ENCODE data around the gene TXNRD1.
"Not testable (repeated sequence)": the region's sequence is repeated elsewhere in the genome, so short reads cannot be mapped to it uniquely, and the experiment has no call there.

The TXNRD1 gene

DNA sequence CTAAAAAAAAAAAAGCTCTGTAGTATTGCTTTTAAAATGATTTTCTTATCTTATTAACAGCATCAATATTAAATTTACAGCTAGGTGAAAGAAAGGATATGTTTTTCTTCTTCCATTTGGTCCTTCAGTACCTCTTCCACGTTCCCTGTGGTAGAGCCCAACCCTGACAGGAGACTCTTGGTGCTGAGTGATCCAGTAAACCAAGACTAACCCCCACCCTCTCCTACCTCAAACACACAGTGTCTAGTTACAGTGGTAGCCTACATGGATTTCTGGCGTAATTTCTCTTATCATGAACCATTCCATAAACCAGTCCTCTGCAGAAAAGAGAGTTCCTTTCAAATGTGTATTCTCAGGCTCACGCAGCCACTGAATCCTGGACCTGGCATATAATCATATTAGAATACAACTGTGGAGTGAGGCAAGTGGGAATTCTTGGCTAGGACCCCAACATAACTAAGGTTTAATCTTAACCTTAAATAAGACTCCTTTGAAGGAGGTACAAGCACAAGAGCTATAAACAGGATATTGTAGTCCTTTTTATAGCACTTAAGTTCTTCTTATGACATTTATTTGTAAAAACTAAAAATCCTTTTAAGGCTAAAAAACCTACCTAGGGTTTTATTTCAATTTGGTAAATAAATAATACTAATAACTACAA is 27.1 kb downstream of the TXNRD1 start:
- DNase-seq = no peak

DNA sequence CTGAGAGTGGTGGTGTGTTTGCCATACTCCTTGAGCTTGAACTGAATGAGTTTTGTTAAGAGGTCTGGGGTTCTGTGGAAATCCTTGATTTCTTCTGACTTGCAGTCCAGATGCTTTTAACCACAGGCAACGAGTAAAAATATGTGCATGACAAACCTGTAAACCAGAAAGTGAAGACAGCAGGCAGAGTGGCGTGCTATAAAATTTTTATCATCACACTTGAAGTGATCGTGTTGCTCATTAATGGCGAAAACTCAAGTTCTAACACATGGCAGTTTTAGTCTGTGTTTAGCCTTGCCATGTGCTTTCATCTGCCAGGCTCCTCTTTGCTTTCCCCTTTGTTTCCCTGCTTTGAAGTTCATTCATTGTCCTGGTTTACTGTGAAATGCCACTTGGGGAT is 28.0 kb downstream of the TXNRD1 start:
- DNase-seq = no peak

DNA sequence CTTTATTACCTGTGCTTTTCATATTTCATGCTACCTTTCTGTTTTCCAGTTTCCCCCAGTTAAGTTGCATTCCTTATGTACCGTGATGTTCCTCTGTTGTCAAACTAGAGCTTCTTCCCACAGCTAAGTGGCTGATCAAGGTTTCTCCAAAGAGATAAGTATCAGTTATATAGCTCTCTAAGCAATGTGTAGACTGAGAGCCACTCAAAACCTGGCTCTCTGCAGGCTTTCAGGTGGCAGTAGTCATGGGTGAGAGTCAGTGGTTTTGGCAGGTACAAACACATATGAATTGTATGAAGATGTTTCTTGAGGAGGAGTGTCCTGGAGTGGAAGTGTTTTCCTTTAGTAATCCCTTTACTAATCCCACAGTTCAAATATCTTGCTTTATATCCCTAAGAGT is 28.4 kb downstream of the TXNRD1 start:
- no peak for DNase-seq

DNA sequence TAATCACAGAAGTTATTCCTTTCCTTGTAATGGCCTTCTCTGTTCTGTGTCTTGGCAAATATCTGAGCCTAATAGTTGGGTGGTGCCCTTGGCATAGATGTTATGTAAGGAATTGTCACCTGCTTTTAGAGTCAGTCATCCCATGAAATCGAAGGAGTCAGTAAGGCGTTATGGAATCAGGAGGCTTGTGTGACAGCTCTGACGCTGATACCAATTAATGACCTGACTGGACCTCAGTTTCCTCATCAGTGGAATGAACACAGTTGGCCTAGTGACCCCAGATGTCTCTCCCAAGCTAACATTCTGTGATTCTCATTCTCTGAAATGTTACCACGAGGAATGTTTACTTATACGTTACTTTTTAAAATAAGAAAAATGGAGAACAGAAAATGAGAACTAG is 32.1 kb downstream of the TXNRD1 start:
- DNase-seq = no peak

DNA sequence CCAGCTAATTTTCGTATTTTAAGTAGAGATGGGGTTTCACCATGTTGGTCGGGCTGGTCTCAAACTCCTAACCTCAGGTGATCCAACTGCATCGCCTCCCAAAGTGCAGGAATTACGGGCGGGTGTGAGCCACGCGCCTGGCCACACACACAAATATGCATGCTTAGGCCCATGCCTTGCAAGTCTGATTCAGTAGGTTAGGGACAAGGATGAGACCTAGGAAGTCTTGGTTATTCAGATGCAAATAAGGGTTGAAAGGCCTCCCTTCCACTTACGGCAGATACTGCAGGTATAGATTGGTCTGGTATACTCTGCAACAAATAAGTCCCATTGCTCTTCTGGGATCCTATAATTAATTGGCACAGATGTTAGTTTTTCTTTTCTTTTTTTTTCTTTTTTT is 32.9 kb downstream of the TXNRD1 start:
- DNase-seq = no peak

DNA sequence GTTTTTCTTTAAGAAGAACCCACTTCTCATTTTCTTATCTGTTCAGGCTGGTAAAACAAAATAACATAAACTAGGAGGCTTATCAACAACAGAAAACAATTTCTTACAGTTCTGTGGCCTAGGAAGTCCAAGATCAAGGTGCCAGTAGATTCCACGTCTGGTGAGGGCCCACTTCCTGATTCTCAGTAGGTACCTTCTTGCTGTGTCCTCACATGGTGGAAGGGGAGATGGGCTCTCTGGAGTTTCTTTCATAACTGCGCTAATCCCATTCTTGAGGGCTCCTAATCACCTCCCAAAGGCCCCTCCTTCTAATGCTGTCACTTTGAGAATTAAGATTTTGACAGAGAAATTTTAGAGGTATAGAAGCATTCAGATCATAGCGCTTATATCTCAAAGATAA is 33.4 kb downstream of the TXNRD1 start:
- DNase-seq = no peak

DNA sequence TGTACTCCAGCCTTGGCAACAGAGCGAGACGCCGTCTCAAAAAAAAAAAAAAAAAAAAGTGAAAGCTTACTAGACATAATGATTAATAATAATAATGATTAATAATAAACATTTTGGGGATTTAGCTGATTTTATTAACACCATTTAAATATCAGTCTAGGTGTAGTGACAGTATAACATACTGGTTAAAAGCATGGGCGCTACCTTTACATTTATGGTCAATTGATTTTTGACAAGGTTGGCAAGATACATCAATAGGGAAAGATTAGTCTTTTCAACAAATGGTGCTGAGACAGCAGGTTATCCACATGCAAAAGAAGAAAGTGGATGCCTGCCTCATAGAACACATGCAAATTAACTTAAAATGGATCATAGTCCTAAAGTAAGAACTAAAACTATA is 34.3 kb downstream of the TXNRD1 start:
- DNase-seq = no peak

DNA sequence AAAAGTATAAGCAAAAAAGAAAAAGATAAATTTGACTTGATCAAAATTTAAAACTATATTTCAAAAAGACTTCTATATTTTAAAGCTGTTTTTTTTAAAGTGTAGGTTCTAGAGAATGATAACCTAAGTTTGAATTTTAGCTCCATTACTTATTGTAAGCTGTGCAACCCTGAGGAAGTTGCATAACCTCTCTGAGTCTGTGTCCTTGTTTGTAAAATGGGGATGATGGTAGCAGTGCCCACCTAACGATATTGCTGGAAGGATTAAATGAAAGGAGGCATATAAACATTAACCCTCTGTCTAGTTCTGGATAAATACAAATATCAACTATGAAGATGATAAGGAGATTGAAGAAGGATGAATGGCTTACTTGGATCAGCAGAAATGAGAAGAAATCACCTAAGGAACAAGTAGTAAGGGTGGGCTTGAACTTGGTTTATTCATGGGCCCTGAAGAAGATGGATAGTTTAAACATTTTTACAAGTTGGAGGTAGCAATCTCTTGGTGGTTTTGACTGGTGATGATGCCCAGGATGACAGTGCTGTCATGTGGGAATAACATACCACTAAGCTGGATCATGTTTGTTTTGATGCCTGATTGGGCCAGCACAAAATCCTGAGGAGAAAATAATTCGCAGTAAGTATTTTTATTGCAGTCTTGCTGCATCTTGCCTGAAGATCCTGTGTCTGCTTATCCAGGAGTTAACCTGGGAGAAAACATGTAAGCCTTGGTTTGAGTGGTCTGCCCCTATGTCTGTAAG is 35.0 kb downstream of the TXNRD1 start:
- DNase-seq = no peak

DNA sequence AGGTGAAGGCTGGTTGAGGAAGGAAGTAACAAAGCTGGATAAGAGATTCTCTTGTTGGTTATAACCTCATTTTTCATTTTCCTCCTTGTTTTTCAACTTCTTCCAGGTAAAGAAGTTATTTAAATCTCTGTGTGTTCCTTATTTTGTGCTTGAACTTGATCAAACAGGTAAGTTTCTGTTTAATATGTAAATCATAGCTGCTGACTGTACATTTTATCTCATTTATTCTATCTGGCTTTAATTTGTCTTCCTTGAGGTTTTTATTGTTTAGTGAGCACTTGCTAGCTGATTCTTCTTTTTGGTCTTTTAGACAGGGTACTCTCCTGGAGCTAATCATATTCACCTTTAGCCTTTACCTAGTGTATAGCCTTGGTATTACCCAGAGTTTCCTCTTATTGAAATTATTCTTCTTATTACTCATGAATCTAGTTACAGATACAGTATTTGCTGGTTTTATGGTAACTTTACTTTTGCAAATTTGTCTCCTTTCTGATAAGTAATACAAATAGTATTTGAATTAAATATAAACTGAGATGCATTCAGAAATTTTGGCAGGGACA is 42.4 kb downstream of the TXNRD1 start:
- no peak for DNase-seq

DNA sequence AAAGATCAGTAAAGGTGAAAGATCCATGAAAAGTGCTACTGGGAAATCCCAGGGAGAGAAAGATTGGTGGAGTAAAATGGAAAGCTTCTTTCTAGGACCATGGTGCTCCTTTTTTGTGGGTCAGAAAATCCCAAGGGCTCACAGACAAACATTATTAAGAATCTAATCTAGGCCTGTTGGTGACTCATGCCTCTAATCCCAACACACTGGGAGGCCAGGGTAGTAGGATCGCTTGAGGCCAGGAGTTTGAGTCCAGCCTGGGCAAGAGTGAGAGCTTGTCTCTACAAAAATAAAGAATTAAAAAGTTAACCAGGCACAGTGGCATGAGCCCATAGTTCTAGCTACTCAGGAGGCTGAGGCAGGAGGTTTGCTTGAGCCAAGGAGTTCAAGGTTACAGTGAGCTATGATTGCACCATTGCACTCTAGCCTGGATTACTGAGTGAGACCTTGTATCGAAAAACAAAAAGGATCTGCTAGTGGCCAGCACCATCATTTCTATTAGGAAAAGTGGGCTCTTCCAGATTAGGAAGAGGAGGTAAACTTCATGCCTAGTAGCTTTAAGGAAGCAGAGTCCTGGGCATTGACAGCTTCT is 43.0 kb downstream of the TXNRD1 start:
- DNase-seq = no peak

DNA sequence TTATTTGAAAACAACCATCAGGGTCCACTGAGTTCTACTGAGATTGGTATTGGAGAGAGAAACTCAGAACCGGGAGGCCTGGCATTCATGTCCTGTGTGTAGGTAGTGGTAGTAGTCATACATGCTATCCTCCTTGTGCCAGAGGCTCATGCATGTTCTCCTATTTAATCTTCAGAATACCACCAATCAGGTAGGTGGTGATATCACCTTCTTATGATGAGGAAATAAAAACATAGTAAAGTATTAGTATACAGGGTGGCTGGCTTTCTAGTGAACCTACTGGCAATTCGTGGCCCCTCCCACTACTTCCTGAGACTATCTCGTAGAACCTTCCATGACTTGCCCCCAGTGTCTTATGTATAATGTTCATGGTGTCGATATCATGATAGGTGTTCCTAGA is 47.4 kb downstream of the TXNRD1 start:
- no peak for DNase-seq

DNA sequence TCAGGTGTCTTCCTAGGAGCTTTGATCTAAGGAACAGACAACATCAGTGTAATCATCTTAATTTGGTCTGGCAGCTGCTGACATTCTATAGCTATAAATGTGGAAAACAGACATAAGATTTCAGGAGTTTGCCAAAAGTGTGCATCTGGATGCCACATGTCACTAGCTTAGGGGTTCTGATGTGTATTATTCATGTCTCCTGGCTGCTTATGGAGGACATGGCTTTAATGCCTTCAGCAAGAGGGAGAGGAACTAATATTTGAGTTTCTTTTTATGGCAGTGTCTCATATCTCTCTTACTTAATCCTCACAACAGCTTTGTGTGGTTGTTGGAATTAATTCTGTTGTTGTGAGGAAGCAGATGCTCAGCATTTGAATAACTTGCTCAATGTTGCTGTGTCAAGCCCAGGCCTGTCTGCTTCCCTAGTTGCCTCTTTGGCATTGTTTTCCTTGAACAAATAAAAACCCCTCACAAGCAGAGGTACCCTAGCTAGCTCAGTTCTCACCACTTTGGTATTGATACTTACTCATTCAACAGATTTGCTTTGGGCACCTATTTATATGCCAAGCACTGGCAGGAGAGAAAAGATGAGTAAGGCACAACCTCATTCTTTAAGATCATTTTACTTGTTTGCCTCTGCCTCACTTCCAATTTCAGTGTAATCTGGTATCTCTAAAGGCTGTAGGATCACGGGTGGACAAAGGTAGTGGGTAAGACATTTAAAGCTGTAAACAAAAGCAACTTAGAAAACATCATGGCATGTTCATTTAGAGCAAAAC is 48.2 kb downstream of the TXNRD1 start:
- no peak for DNase-seq

DNA sequence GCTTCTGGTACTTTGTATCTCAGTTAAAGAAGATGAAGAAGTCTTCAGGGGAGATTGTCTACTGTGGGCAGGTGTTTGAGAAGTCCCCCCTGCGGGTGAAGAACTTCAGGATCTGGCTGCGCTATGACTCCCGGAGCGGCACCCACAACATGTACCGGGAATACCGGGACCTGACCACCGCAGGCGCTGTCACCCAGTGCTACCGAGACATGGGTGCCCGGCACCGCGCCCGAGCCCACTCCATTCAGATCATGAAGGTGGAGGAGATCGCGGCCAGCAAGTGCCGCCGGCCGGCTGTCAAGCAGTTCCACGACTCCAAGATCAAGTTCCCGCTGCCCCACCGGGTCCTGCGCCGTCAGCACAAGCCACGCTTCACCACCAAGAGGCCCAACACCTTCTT is 49.9 kb downstream of the TXNRD1 start:
- DNase-seq = not testable (repeated sequence)

DNA sequence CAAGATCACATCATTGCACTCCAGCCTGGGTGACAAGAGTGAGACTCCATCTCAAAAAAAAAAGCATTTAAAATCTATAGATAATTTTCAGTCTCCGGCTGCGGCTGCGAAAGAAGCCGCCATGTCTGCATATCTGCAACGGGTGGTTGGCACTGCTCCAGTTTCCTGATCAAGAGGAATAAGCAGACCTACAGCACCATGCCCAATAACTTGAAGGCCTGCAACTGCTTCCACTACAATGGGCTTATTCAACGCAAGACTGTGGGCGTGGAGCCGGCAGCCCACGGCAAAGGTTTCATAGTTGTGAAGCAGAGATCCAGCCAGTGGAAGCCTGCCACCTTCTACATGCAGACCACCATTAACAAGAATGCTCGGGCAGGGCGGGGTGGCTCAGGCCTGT is 57.4 kb downstream of the TXNRD1 start:
- no peak for DNase-seq

DNA sequence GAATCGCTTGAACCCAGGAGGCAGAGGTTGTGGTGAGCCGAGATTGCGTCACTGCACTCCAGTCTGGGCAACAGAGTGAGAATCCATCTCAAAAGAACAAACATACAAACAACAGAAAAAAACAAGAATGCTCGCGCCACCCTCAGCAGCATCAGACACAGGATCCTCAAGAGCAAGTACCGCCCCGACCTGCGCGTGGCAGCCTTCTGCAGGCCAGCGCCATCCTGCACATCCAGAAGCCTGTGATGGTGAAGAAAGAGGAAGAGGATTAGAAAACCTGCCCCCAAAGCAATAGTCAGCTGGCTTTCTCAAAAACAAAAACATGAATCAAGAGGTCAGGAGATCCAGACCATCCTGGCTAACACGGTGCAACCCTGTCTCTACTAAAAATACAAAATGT is 57.9 kb downstream of the TXNRD1 start:
- DNase-seq = no peak

DNA sequence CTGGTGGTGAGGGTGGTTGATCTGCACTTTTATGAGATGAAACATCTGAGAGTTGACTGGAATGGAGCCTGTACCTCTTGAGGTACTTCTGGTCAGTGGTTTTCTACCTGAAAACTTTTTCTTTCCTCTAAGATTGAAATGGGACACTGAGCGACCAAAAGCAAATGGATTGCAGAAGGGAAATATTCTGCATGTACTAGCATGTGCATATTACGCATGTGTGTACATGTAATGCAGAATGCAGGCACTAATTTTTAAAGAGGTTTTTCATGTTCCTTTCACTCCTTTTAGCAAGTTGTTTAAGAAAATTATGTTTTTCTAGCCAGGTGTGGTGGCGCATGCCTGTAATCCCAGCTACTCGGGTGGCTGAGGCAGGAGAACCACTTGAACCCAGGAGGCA is 59.2 kb downstream of the TXNRD1 start:
- DNase-seq = no peak

DNA sequence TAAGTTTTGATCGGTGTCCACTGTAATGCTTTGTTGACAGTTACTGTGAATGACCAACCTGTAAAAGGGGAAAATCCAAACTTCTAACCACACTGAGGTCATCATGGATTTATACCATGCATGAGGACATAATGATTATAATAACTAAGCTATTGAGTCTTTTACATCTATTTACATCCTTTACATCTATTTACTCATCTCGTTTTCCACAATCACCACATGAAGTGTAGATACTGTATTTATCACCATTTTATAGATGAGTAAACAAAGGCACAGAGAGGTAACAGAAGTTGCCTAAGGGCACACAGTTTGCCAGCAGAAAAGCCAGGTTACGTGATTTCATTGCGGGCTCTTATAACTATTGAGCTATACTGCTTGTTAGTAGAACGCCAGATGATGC is 60.1 kb downstream of the TXNRD1 start:
- DNase-seq = no peak

DNA sequence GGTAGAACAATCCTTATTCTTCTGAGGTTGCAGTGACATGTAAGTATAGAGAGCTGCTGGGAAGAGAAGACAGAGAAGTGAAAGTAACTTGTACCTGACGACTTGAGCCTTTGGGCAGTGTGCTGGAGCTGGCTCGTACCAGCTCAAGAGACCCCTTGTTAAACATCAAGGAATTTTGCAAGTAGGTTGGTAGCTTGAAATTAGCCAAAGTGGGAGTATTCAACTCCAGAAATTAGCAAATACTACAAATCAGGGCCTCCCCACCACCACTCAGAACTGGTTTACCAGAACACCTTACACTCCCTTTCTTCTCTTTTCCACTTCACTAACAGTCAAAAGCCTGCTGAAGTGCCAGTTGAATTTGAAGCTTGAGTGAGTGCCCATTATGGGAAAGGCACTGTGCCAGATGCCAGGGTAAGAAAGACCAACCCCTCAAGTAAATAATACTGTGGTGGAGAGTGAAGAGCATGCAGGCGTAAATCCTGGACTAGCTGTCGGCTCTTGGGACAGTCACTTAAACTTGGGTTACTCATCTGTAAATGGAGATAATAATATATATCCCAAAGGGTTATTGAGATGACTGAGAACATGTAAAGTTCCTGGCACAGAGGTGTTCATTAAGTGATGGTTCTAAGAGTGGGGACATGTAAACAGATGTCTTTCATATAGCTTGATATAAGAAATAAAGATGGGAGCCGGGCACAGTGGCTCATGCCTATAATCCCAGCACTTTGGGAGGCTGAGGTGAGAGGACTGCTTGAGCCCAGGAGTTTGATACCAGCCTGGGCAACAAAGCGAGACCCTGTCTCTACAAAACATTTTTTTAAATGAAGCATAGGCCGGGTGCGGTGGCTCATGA is 60.9 kb downstream of the TXNRD1 start:
- peak in 2 of 14 donors; percentile 2 to 3 for DNase-seq

DNA sequence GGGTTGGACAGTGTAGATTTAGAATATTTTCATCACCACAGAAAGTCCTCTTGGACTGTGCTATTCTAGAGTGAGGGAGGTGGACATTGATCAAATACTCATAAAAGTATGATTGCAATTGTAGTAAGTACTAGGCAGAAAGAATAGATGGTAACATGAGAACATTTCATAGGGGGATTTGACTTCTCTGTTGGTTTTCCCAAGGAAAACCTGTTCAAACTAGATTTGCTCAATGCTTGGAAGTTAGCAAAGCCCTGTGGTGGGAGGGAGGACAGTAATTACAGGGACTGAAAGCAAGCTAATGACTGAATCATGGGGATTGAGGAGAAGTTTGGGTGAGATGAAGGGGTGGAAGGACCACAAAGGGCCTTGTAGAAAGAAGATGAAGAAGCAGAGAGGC is 63.6 kb downstream of the TXNRD1 start:
- DNase-seq = no peak

DNA sequence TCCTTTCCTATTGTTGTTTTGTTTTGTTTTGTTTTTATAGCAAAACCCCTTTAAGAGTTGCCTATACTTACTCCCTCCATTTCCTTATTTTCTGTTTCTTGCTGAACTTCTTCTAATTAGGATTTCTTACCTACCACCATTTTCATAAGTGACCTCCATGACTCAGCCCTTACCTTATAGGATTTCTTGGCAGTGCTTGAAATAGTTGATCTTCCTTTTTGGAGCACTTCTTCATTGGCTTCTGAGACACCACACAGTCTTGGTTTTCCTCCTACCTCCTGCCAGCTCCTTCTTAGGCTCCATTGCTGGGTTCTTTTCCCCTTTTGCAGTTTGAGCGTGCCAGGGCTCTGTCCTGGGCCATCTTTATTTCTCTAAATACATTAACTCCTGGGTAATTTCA is 64.5 kb downstream of the TXNRD1 start:
- DNase-seq = no peak

DNA sequence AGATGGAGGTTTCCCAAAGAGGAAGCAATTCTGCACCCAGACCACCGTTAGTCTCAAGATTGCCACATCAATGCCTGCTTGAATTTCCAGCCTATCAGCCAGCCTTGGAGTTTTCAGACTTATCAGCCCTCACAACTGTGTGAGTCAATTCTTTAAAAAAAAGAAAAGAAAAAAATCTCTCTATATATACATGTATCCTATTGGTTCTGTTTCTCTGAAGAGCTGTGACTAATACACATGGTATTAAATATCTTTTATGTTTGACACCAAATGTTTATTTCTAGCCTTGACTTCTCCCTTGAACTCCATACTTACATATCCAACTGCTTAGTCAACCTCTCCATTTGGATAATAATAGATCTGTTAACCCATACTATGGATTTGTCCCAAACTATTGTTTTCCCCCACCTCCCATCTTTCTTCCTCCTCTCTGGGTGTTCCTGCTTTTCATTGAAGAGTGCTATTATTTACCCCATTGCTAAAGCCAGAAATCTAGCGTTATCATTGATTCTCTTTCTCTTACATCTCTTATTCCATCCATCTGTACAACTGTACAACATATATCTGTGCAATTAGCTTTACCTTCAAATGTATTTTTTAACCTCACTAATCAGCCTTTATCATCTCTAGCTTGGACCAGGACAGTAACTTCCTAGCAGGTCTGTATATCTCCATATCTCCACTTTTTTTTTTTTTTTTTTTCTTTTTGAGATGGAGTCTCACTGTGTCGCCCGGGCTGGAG is 65.3 kb downstream of the TXNRD1 start:
- no peak for DNase-seq
